Loucy (cell line): ENCODE results near the gene AKIP1.

ENCODE experiments used
- EZH2phosphoT487 ChIP-seq: fragments of 200-600 bp; IDR thresholded peaks from 2 replicates; pipeline ENCODE4 v1.6.1; 2018; ENCODE audit warnings: antibody characterized with exemption, mild to moderate bottlenecking, moderate library complexity, borderline replicate concordance
- TF ChIP-seq, protein P1 (sequence below): fragments of 200-600 bp; sonication (generic); conservative IDR thresholded peaks from 2 replicates; pipeline ENCODE4 v1.5.1; 2014; ENCODE audit warnings: mild to moderate bottlenecking, antibody characterized with exemption, low read length

DNA sequence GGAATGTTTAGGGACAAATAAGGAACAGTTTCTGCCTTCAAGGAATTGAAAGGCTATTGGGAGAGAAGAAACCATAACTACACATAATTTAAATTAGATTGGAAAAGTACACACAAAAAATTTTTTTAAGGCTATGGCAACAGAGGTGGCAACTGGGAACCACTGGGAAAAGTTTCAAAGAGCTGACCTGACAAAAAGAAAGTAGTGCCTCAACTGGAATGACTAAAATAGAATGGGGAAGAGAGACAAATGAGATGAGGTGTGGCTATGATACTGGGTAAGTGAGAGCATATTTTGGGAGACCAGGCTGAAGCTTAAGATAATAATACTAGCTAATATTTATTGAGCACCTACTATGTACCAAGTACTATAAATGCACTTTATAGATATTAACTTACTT lies 2.9 kb upstream of the AKIP1 start:
- TF ChIP-seq, protein P1, sequence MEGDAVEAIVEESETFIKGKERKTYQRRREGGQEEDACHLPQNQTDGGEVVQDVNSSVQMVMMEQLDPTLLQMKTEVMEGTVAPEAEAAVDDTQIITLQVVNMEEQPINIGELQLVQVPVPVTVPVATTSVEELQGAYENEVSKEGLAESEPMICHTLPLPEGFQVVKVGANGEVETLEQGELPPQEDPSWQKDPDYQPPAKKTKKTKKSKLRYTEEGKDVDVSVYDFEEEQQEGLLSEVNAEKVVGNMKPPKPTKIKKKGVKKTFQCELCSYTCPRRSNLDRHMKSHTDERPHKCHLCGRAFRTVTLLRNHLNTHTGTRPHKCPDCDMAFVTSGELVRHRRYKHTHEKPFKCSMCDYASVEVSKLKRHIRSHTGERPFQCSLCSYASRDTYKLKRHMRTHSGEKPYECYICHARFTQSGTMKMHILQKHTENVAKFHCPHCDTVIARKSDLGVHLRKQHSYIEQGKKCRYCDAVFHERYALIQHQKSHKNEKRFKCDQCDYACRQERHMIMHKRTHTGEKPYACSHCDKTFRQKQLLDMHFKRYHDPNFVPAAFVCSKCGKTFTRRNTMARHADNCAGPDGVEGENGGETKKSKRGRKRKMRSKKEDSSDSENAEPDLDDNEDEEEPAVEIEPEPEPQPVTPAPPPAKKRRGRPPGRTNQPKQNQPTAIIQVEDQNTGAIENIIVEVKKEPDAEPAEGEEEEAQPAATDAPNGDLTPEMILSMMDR: no peak
- no peak for TF ChIP-seq EZH2phosphoT487
